Neural cell (in vitro differentiated cells): Measurements from ENCODE around the gene BTAF1.
"Not testable (repeated sequence)": the region's sequence is repeated elsewhere in the genome, so short reads cannot be mapped to it uniquely, and the experiment has no call there.

ENCODE experiments used
- CTCF ChIP-seq: fragments of 450-650 bp; IDR thresholded peaks from 2 replicates; pipeline ENCODE4 v1.5.1; 2014; ENCODE audit warnings: antibody characterized with exemption, mild to moderate bottlenecking, moderate library complexity; ENCODE audit not compliant: poor library complexity, severe bottlenecking
- EP300 ChIP-seq: fragments of 450-650 bp; conservative IDR thresholded peaks from 2 replicates; pipeline ENCODE4 v1.6.1; 2014; ENCODE audit warnings: antibody characterized with exemption, mild to moderate bottlenecking, moderate library complexity; ENCODE audit not compliant: poor library complexity, severe bottlenecking
- EZH2 ChIP-seq: fragments of 200-600, 300-800 bp; shearing (Covaris generic), sonication (generic); IDR thresholded peaks from 2 replicates; pipeline ENCODE4 v1.6.1; 2014; ENCODE audit warnings: antibody characterized with exemption, low read length, borderline replicate concordance, mild to moderate bottlenecking; ENCODE audit not compliant: insufficient read depth, poor library complexity, severe bottlenecking
- MXI1 ChIP-seq: fragments of 450-650 bp; conservative IDR thresholded peaks from 2 replicates; pipeline ENCODE4 v1.6.1; 2014; ENCODE audit warnings: antibody characterized with exemption, mild to moderate bottlenecking; ENCODE audit not compliant: poor library complexity, severe bottlenecking
- POLR2AphosphoS5 ChIP-seq: IDR thresholded peaks from 2 replicates; pipeline ENCODE4 v1.6.1; 2012
- RAD21 ChIP-seq: fragments of 450-650 bp; conservative IDR thresholded peaks from 2 replicates; pipeline ENCODE4 v1.6.1; 2014; ENCODE audit warnings: antibody characterized with exemption, mild to moderate bottlenecking, moderate library complexity
- REST ChIP-seq: IDR thresholded peaks from 2 replicates; pipeline ENCODE4 v1.6.1; 2012; ENCODE audit warnings: borderline replicate concordance
- SMC3 ChIP-seq: fragments of 450-650 bp; conservative IDR thresholded peaks from 2 replicates; pipeline ENCODE4 v1.6.1; 2014; ENCODE audit warnings: antibody characterized with exemption, mild to moderate bottlenecking, moderate library complexity; ENCODE audit not compliant: poor library complexity
- TAF1 ChIP-seq: IDR thresholded peaks from 2 replicates; pipeline ENCODE4 v1.6.1; 2012; ENCODE audit warnings: low read depth

- TF ChIP-seq CTCF, RAD21, POLR2AphosphoS5, REST, EZH2, EP300, SMC3, MXI1, TAF1: not testable (repeated sequence)
Observed at GRCh38 chr10:91894261-91894685, 29.3 kb upstream of the BTAF1 start.
